ENCODE results near the gene SLC27A1.

SLC27A1 gene

GRCh38 chr19:17511724-17512573, 41.6 kb downstream of the SLC27A1 start (continued):
- TF ChIP-seq TSHZ1 (tag by site-specific recombination; IDR thresholded peaks at IDR 0.05; ENCODE audit: borderline replicate concordance) (no peak), ZSCAN23 (tag by site-specific recombination; IDR thresholded peaks at IDR 0.05) (no peak; the same call in 1 of the 2 replicates), ZNF155 (tag by site-specific recombination; IDR thresholded peaks at IDR 0.05) (no peak), ZNF830 (tag by site-specific recombination; IDR thresholded peaks at IDR 0.05; ENCODE audit: low read depth) (no peak), KLF16 (tag by site-specific recombination; IDR thresholded peaks at IDR 0.05) (peak; percentile 97), ZNF510 (tag by site-specific recombination; IDR thresholded peaks at IDR 0.05; ENCODE audit: insufficient replicate concordance) (no peak), ZNF639 (tag by site-specific recombination; IDR thresholded peaks at IDR 0.05) (0 out of 2 replicates have a peak, but pooled peaks have one; percentile 21), ZNF335 (tag by site-specific recombination; conservative IDR thresholded peaks at IDR 0.05) (peak; percentile 79), ZNF677 (tag by site-specific recombination; IDR thresholded peaks at IDR 0.05) (no peak), ZNF211 (tag by site-specific recombination; IDR thresholded peaks at IDR 0.05; ENCODE audit: low read depth) (no peak), ZNF664 (tag by site-specific recombination; IDR thresholded peaks at IDR 0.05) (no peak), ZNF544 (tag by site-specific recombination; IDR thresholded peaks at IDR 0.05) (no peak), PRDM6 (tag by site-specific recombination; IDR thresholded peaks at IDR 0.05) (no peak), ZBTB17 (tag by site-specific recombination; IDR thresholded peaks at IDR 0.05) (no peak), ZNF292 (tag by site-specific recombination; IDR thresholded peaks at IDR 0.05; ENCODE audit: borderline replicate concordance, low read depth) (no peak), ZBTB26 (tag by site-specific recombination; optimal IDR thresholded peaks at IDR 0.05) (peak; percentile 97), ZBTB21 (tag by site-specific recombination; IDR thresholded peaks at IDR 0.05) (no peak; the same call in 1 of the 2 replicates), ZNF138 (tag by site-specific recombination; IDR thresholded peaks at IDR 0.05; ENCODE audit: borderline replicate concordance) (no peak), ZNF785 (tag by site-specific recombination; IDR thresholded peaks at IDR 0.05) (no peak), HIC1 (tag by site-specific recombination; IDR thresholded peaks at IDR 0.05) (peak; percentile 99), ZBTB48 (tag by site-specific recombination; IDR thresholded peaks at IDR 0.05) (peak; percentile 72)
- TF ChIP-seq, protein P1, sequence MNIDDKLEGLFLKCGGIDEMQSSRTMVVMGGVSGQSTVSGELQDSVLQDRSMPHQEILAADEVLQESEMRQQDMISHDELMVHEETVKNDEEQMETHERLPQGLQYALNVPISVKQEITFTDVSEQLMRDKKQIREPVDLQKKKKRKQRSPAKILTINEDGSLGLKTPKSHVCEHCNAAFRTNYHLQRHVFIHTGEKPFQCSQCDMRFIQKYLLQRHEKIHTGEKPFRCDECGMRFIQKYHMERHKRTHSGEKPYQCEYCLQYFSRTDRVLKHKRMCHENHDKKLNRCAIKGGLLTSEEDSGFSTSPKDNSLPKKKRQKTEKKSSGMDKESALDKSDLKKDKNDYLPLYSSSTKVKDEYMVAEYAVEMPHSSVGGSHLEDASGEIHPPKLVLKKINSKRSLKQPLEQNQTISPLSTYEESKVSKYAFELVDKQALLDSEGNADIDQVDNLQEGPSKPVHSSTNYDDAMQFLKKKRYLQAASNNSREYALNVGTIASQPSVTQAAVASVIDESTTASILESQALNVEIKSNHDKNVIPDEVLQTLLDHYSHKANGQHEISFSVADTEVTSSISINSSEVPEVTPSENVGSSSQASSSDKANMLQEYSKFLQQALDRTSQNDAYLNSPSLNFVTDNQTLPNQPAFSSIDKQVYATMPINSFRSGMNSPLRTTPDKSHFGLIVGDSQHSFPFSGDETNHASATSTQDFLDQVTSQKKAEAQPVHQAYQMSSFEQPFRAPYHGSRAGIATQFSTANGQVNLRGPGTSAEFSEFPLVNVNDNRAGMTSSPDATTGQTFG (tag by site-specific recombination; IDR thresholded peaks at IDR 0.05; ENCODE audit: borderline replicate concordance), result no peak
- TF ChIP-seq, protein P2, sequence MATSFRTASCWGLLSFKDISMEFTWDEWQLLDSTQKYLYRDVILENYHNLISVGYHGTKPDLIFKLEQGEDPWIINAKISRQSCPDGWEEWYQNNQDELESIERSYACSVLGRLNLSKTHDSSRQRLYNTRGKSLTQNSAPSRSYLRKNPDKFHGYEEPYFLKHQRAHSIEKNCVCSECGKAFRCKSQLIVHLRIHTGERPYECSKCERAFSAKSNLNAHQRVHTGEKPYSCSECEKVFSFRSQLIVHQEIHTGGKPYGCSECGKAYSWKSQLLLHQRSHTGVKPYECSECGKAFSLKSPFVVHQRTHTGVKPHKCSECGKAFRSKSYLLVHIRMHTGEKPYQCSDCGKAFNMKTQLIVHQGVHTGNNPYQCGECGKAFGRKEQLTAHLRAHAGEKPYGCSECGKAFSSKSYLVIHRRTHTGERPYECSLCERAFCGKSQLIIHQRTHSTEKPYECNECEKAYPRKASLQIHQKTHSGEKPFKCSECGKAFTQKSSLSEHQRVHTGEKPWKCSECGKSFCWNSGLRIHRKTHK (tag by site-specific recombination; IDR thresholded peaks at IDR 0.05), result no peak
